RWPE1 (cell line): Measurements from ENCODE around the gene SAMD4B.

Experiments used
- CTCF ChIA-PET: fragments of 350-600 bp; sonication (Branson Sonifier 250); formaldehyde crosslinking; extraction: SDS; loops from one replicate; lab custom pipeline; 2021; lab: Yijun Ruan, JAX
- POLR2A ChIA-PET: fragments of 400-600 bp; formaldehyde crosslinking; extraction: SDS; loops from one replicate; lab custom pipeline; 2020; ENCODE audit warnings: antibody characterized with exemption; ENCODE audit not compliant: low non-redundant PET; lab: Yijun Ruan, JAX
- DNase-seq: peaks from one replicate; pipeline ENCODE4 v3.0.0; 2012; ENCODE audit warnings: low spot score
- H3K27ac ChIP-seq: fragments of 450-650 bp; 2 replicates; pipeline ENCODE4 v1.5.1; 2017
- CTCF ChIP-seq: fragments of 450-650 bp; conservative IDR thresholded peaks from 2 replicates; pipeline ENCODE4 v1.5.1; 2017; ENCODE audit warnings: low read depth, mild to moderate bottlenecking

SAMD4B gene

GRCh38 chr19:39388657-39389056 lies 46.4 kb downstream of the SAMD4B start:
- H3K27ac ChIP-seq: peak overlapping the region; percentile 94
- no peak for DNase-seq
- ChIA-PET POLR2A (no interaction called here), CTCF (no interaction called here)
- TF ChIP-seq CTCF: no peak

- ChIA-PET CTCF (interaction anchor here (0.5 to 0.6 kb wide), 2 partner anchors 14 to 64 kb away, joined by 3 to 8 read pairs; no protein-coding TSS in a partner anchor), POLR2A (no interaction called here)
- DNase-seq: no peak
- TF ChIP-seq CTCF: no peak
- H3K27ac ChIP-seq: peak overlapping the region; percentile 94
These were observed 47.6 kb downstream of the SAMD4B start for GRCh38 chr19:39389631-39390414.

GRCh38 chr19:39390451-39390750 lies 48.2 kb downstream of the SAMD4B start:
- CTCF ChIA-PET: interaction anchor here (0.6 to 1.8 kb wide), 2 partner anchors 14 to 21 kb away, joined by 3 to 9 read pairs; no protein-coding TSS in a partner anchor
- DNase-seq: peak; percentile 86
- no peak for TF ChIP-seq CTCF
- peak overlapping the region; percentile 94 for H3K27ac ChIP-seq
- POLR2A ChIA-PET: interaction anchor here (1.4 kb wide), 1 partner anchor 45 kb away, joined by 8 read pairs; the partner anchor contains the start of gene RPS16

GRCh38 chr19:39390751-39391437 lies 48.7 kb downstream of the SAMD4B start, which contains the start of the genes MED29 and PAF1:
TSS of gene MED29 (plus strand) at chr19:39391378. CDS start at chr19:39391423, 45 bp downstream.
TSS of gene PAF1 (minus strand) at chr19:39391106. CDS start at chr19:39390864, 242 bp downstream.
- POLR2A ChIA-PET: interaction anchor here (1.4 to 1.6 kb wide), 3 partner anchors 11 to 45 kb away, joined by 4 to 8 read pairs (median 4); partner anchors contain the start of gene RPS16
- CTCF ChIA-PET: interaction anchor here (0.7 to 1.8 kb wide), 2 partner anchors 20 to 22 kb away, joined by 3 to 9 read pairs; partner anchors contain the start of gene PLEKHG2

GRCh38 chr19:39397360-39398296 lies 55.4 kb downstream of the SAMD4B start:
- ChIA-PET CTCF (interaction anchor here (0.5 to 3.4 kb wide), 15 partner anchors 9 to 1321 kb away, joined by 3 to 55 read pairs (median 5); partner anchors contain the start of genes PLEKHG2, RPS16 and TIMM50), POLR2A (interaction anchor here (0.8 to 1.7 kb wide), 7 partner anchors 9 to 38 kb away, joined by 3 to 13 read pairs (median 6); partner anchors contain the start of genes RPS16 and ZFP36)
- H3K27ac ChIP-seq: peak overlapping the region; percentile 100
- TF ChIP-seq CTCF: peak; percentile 95
- DNase-seq: peak; percentile 76

More at GRCh38 chr19:39390751-39391437, 48.7 kb downstream of the SAMD4B start, which contains the start of the genes MED29 and PAF1:
- H3K27ac ChIP-seq: peak within 1 kb of the TSS; percentile 94
- DNase-seq: peak; percentile 99
- no peak for TF ChIP-seq CTCF
